Measurements from ENCODE around the gene LALBA. TPM values are rescaled to one million over a fixed set of nuclear protein-coding genes. Genes with fewer than 3 reads are reported as not detected.
"Not testable (repeated sequence)": the region's sequence is repeated elsewhere in the genome, so short reads cannot be mapped to it uniquely, and the experiment has no call there.

LALBA gene
- not detected for total RNA-seq

- no peak for DNase-seq (ENCODE audit: low spot score)
These were observed at the start of gene LALBA for GRCh38 chr12:48569946-48570345. TSS of gene LALBA (minus strand) at chr12:48570046. CDS start at chr12:48570020, 26 bp downstream.

GRCh38 chr12:48618541-48618940, 48.7 kb upstream of the LALBA start:
- DNase-seq (ENCODE audit: low spot score), result peak; percentile 81

GRCh38 chr12:48615681-48616080, 45.8 kb upstream of the LALBA start:
- no peak for DNase-seq (ENCODE audit: low spot score)

- no peak for DNase-seq (ENCODE audit: low spot score)
These were observed 43.5 kb upstream of the LALBA start for GRCh38 chr12:48613321-48613720.

GRCh38 chr12:48602192-48602989, 32.5 kb upstream of the LALBA start:
- DNase-seq (ENCODE audit: low spot score), result no peak

GRCh38 chr12:48601013-48601756, 31.3 kb upstream of the LALBA start:
- DNase-seq (ENCODE audit: low spot score), result no peak

DNA sequence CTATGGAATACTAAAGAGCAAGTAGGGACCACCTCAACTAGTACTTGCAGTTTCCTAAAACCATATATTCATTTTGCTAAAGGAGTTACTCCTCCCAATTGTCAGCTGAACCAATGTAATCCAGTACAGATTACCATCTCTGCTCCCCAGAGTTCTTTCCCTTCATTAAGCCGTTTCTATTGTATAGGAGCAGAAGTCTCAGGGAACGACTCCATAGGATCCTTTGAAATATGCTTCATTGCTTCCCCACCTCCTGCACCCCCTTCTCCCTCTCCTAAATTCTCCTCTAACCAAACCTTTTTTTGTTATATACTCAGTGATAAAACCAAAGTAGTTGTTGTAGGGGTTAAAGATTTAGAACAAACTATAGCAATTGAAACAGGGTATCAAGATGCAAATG, 30.7 kb upstream of the LALBA start:
- DNase-seq (ENCODE audit: low spot score), result no peak

- no peak for DNase-seq (ENCODE audit: low spot score)
These were observed 22.8 kb upstream of the LALBA start for GRCh38 chr12:48592591-48593086.

DNA sequence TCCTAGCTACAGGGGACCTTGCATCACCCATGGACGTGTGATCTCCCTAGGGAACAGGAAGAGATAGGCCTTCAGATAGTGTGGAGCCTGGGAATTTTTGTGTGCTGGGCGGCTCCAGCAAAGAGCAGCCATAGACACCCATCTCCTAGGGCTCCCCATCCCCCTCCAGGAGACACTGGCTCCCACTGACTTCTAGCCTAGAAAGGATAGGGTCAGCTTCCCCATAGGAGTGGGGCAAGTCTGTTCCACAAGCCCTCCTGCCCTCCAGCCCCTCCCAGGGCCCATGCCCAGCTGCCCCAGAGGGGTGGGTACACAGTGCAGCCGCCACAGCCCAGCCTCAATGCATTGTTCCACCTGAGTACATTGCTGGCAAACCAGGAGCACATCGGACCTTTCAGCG, 16.5 kb upstream of the LALBA start:
- DNase-seq (ENCODE audit: low spot score), result no peak

DNA sequence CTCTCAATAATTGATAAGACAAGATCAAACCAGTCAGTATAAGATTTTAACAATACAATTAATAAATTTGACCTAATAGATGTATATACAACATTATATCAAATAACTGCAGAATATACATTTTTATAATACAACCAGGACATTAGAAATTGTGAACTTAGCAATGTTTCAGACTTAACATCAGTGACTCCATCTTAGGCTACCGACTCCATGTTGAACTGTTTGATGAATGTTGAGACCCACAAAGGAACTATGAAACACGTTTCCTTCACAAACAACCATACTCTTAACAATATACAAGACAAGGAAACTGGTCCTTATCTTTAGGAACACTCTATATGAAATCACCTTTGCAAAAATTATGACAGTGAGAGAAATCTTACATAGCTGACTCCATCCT, 13.9 kb upstream of the LALBA start:
- DNase-seq (ENCODE audit: low spot score), result no peak

DNA sequence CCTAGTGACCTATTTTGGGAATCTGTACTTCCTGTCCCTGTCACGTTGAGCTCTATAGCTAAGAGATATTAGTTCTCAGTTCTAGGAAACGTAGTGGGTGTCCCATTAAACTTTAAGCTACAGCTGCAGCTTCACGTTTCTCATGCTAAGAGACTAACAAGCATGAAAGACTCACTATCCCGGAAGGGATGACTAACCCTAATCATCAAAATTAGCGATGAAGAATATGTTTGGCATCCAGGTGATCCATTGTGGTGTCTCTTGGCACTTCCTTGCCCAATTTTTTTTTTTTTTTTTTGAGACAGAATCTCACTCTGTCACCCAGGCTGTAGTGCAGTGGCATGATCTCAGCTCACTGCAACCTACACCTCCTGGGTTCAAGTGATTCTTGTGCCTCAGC, 11.0 kb upstream of the LALBA start:
- no peak for DNase-seq (ENCODE audit: low spot score)

- DNase-seq (ENCODE audit: low spot score), result no peak
These were observed 2.5 kb upstream of the LALBA start for GRCh38 chr12:48572326-48572725.

DNA sequence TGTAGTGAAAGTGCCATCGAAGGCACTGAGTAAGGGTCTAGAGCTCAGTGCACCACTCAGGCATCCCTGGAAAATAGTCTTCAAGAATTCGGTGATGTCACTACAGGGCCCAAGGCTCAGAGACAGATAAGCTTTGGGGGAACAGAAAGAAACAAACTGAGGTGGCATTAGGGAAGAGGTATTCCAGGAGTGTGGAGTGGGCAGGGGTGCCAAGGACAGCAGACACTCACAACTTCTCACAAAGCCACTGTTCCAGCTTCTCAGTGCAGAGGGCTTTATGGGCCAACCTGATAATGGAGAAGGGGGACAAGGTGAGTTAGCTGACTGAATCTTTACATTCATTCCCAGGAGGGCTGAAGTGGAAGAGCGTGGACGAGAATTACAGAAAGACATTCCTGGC, 2.1 kb downstream of the LALBA start:
- no peak for DNase-seq (ENCODE audit: low spot score)

- DNase-seq (ENCODE audit: low spot score), result no peak
These were observed 11.9 kb downstream of the LALBA start for GRCh38 chr12:48557919-48558318.

GRCh38 chr12:48556631-48557030, 13.2 kb downstream of the LALBA start:
- no peak for DNase-seq (ENCODE audit: low spot score)

DNA sequence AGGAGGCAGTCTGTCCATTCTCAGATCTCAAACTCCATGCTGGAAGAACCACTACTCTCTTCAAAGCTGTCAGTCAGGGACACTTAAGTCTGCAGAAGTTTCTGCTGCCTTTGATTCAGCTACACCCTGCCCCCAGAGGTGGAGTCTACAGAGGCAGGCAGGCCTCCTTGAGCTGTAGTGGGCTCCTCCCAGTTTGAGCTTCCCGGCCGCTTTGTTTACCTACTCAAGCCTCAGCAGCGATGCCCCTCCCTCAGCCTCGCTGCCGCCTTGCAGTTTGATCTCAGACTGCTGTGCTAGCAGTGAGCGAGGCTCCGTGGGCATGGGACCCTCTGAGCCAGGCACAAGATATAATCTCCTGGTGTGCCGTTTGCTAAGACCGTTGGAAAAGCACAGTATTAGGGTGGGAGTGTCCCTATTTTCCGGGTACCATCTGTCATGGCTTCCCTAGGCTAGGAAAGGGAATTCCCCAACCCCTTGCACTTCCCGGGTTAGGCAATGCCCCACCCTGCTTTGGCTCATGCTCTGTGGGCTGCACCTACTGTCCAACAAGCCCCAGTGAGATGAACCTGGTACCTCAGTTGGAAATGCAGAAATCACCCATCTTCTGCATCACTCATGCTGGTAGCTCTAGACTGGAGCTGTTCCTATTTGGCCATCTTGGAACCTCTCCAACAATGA, 16.0 kb downstream of the LALBA start:
- not testable (repeated sequence) for DNase-seq (ENCODE audit: low spot score)

- DNase-seq (ENCODE audit: low spot score), result not testable (repeated sequence)
These were observed 18.2 kb downstream of the LALBA start for GRCh38 chr12:48551636-48552035.

- not testable (repeated sequence) for DNase-seq (ENCODE audit: low spot score)
These were observed 22.8 kb downstream of the LALBA start for GRCh38 chr12:48547012-48547411.

DNA sequence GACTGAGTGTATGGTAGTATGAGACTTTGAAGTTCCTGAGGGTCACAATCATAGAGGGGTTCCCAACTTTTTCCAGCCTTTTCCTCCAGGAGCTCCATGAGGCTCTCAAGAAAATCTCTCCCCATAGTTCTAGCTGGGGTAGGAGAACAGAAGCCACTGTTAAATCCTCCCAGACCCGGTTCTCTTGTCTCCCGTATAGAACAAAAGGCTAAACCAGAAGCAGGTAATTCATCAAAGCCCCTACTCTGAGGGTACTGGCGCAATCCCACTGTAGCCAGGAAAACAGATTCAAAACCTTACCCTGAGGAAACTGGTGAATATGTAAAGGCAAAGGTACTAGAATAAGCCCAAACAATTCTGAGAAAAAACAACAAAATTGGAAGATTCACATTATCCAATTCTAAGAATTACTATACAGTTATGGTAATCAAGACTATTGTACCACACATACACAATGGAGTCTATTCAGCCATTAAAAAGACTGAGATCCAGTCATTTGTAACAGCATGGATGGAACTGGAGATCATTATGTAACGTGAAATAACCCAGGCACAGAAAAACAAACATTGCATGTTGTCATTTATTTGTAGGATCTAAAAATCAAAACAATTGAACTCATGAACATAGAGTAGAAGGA, 23.9 kb downstream of the LALBA start:
- no peak for DNase-seq (ENCODE audit: low spot score)

DNA sequence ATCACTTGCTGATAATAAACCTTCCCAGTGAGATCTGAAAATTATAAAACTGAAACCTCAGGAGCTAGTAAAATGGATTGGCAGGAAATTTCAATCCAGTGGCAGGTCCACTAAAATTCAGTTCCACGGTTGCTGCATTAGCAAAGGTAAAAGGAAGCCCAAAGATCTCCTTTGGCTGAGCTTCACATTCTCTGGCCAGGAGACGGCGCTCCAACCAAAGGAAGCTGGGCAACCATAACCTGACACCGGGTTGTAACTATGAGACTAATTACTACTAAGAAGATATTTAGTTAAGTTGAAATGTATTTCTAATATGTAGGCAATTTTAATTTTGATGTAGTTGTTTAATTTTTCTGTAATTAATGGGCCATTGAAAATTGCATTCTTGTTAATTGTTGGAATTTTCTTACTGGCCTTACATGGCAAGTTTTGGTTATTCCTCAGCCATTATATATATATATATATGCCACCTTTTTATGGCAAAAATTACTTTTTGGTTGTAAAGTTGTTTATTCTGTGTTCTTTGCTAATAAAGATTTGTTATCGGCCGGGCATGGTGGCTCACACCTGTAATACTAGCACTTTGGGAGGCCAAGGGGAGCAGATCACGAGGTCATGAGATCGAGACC, 27.4 kb downstream of the LALBA start:
- DNase-seq (ENCODE audit: low spot score), result peak; percentile 36

DNA sequence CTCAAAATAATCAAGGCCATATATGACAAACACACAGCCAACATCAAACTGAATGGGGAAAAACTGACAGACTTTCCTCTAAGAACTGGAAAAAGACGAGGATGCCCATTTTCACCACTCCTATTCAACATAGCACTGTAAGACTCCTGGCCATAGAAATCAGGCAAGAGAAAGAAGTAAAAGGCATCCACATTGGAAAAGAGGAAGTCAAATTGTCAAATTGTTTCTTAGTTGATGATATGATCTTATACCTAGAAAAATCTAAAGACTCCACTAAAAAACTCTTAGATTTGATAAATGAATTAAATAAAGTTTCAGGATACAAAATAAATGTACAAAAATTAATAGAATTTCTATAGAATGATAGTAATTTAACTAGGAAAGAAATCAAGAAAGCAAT, 33.2 kb downstream of the LALBA start:
- no peak for DNase-seq (ENCODE audit: low spot score)

Measured in mucosa of gallbladder (tissue), 1 donor.